CD4-positive, CD25-positive, alpha-beta regulatory T cell (primary cell): ENCODE measurements around the gene NGDN. TPM values are rescaled to one million over a fixed set of nuclear protein-coding genes. Genes with fewer than 3 reads are reported as not detected.
"Not testable (repeated sequence)": the region's sequence is repeated elsewhere in the genome, so short reads cannot be mapped to it uniquely, and the experiment has no call there.

Source experiments
- ATAC-seq, 2 donors: fragments of 150-1000 bp; cut with Tn5 transposase; one replicate each; pipeline ENCODE4 v1.10.0; 2021; ENCODE audit warnings: low read depth in 2 of 2, moderate number of reproducible peaks in 2 of 2, moderate library complexity in 1 of 2
- DNase-seq, 3 donors: peaks; one replicate each; pipeline versions ENCODE4 v3.0.0 to v3.0.0-alpha.2; 2012 to 2022; ENCODE audit warnings: mixed read lengths in 1 of 3
- H3K27ac ChIP-seq: one replicate; pipeline ENCODE4 v1.7.0; 2013; ENCODE audit warnings: mild to moderate bottlenecking, low read length; ENCODE audit not compliant: insufficient read depth, poor library complexity, severe bottlenecking
- H3K27me3 ChIP-seq: one replicate; pipeline ENCODE4 v1.7.0; 2013; ENCODE audit warnings: low read length; ENCODE audit not compliant: control insufficient read depth, insufficient read depth
- H3K36me3 ChIP-seq: one replicate; pipeline ENCODE4 v1.7.0; 2013; ENCODE audit warnings: mild to moderate bottlenecking, low read length, moderate library complexity; ENCODE audit not compliant: control insufficient read depth, insufficient read depth
- H3K4me1 ChIP-seq: 2 replicates; pipeline ENCODE4 v1.7.0; 2013; ENCODE audit warnings: mild to moderate bottlenecking, low read length; ENCODE audit not compliant: insufficient read depth, control insufficient read depth, poor library complexity, severe bottlenecking
- H3K4me3 ChIP-seq: one replicate; pipeline ENCODE4 v1.7.0; 2013; ENCODE audit warnings: low read depth, mild to moderate bottlenecking, low read length, moderate library complexity
- H3K9me3 ChIP-seq, 2 experiments: 1 replicate in 1 of 2; 2 replicates in 1 of 2; pipeline ENCODE4 v1.7.0; 2013; ENCODE audit warnings: low read length in 2 of 2, mild to moderate bottlenecking in 1 of 2, moderate library complexity in 1 of 2; ENCODE audit not compliant: control insufficient read depth in 2 of 2
- H3K27ac Mint-ChIP-seq, 3 donors: one replicate each; pipeline ENCODE4 v1.8.0; 2020 to 2022; ENCODE audit warnings: mild to moderate bottlenecking in 3 of 3, mixed read lengths in 3 of 3, moderate library complexity in 2 of 3
- H3K27me3 Mint-ChIP-seq: one replicate; pipeline ENCODE4 v1.8.0; 2022; ENCODE audit warnings: mild to moderate bottlenecking, mixed read lengths
- H3K36me3 Mint-ChIP-seq: one replicate; pipeline ENCODE4 v1.8.0; 2020; ENCODE audit warnings: mixed read lengths
- H3K4me1 Mint-ChIP-seq, 4 donors: one replicate each; pipeline ENCODE4 v1.8.0; 2020 to 2022; ENCODE audit warnings: mixed read lengths in 4 of 4, mild to moderate bottlenecking in 1 of 4
- H3K4me3 Mint-ChIP-seq, 4 donors: one replicate each; pipeline ENCODE4 v1.8.0; 2020 to 2022; ENCODE audit warnings: mild to moderate bottlenecking in 4 of 4, mixed read lengths in 4 of 4, moderate library complexity in 3 of 4
- H3K9me3 Mint-ChIP-seq, 7 donors: one replicate each; pipeline ENCODE4 v1.8.0; 2020 to 2022; ENCODE audit warnings: mixed read lengths in 7 of 7, mild to moderate bottlenecking in 3 of 7, moderate library complexity in 2 of 7
- polyA plus RNA-seq, 4 donors: library from polyadenylated mRNA; unstranded; fragments of 300-500 nt; fragmentation: Illumina TruSeq; gene quantifications; one replicate each; pipeline ENCODE4 v1.2.3, GENCODE V29; 2021
- total RNA-seq: library from RNA; stranded (reverse); gene quantifications from one replicate; pipeline ENCODE4 v1.2.3, GENCODE V29; 2022

Gene NGDN
- total and polyA plus RNA-seq, 5 donors from 2014 or later = 77.1 to 102 (median 85.6) TPM

- Mint-ChIP-seq H3K27me3 (peaks cover 27% of the 10 kb centered on the region), H3K4me3 (no peak overlapping the region), H3K9me3 (no peaks in the 10 kb centered on the region), H3K4me1 (no peaks in the 10 kb centered on the region), H3K36me3 (no peaks in the 10 kb centered on the region), H3K27ac (no peak overlapping the region)
- Histone ChIP-seq H3K27me3 (peaks cover 16% of the 10 kb centered on the region), H3K9me3 (no peaks in the 10 kb centered on the region), H3K4me3 (no peak overlapping the region), H3K4me1 (no peaks in the 10 kb centered on the region), H3K36me3 (no peaks in the 10 kb centered on the region), H3K27ac (no peak overlapping the region)
- DNase-seq = no peak
- ATAC-seq = no peak
These were observed 19.1 kb upstream of the NGDN start for GRCh38 chr14:23450379-23450778.

DNA sequence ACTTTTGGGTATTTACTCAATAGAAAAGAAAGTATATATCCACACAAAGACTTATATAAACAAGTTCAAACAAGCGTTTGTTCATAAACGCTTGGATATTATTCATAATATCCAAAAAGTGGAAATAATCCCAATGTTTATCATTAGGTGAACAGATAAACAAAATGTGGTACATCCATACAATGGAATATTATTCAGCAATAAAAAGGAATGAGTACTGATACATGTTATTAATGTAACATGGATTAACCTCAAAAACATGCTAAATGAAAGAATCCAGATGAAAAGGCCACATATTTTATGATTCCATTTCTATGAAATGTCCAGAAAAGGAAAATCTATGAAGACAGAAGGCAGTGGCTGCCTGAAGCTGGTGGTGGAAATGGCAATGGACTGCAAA lies 17.3 kb upstream of the NGDN start:
- Mint-ChIP-seq H3K27ac (no peak overlapping the region), H3K9me3 (no peaks in the 10 kb centered on the region), H3K27me3 (peaks cover 28% of the 10 kb centered on the region), H3K4me1 (no peaks in the 10 kb centered on the region), H3K4me3 (no peak overlapping the region), H3K36me3 (no peaks in the 10 kb centered on the region)
- H3K27ac ChIP-seq = no peak overlapping the region
- ATAC-seq = no peak
- DNase-seq = no peak
- H3K9me3 ChIP-seq = no peaks in the 10 kb centered on the region
- no peaks in the 10 kb centered on the region for H3K4me1 ChIP-seq
- no peaks in the 10 kb centered on the region for H3K36me3 ChIP-seq
- H3K4me3 ChIP-seq = no peak overlapping the region
- peaks cover 19% of the 10 kb centered on the region for H3K27me3 ChIP-seq

DNA sequence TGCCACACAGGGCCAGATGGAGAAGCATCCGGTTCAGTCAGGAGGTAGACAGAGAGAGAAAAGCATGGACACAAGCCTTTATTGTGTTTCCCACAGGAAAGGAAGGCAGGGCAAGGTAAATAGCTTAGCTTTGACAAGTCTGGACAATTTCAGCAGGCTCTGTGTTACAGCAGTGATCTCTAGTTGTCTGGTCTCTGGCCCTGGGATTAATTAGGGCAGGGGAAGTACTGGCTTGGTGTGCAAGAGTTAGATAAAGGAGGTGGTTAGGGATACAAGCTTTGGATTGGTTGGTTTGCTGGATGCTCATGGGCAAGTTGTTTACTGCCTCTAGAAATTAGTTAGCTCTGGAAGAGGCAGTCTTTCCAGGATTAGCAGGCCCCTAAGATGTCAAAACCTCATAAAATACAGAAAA lies 15.1 kb upstream of the NGDN start:
- Mint-ChIP-seq H3K27me3 (peaks cover 34% of the 10 kb centered on the region), H3K4me3 (no peak overlapping the region), H3K9me3 (no peaks in the 10 kb centered on the region), H3K27ac (no peak overlapping the region), H3K4me1 (no peaks in the 10 kb centered on the region), H3K36me3 (no peaks in the 10 kb centered on the region)
- Histone ChIP-seq H3K9me3 (no peaks in the 10 kb centered on the region), H3K27me3 (peaks cover 21% of the 10 kb centered on the region), H3K36me3 (no peaks in the 10 kb centered on the region), H3K4me3 (no peak overlapping the region), H3K27ac (no peak overlapping the region), H3K4me1 (no peaks in the 10 kb centered on the region)
- DNase-seq (no peak), ATAC-seq (no peak)

DNA sequence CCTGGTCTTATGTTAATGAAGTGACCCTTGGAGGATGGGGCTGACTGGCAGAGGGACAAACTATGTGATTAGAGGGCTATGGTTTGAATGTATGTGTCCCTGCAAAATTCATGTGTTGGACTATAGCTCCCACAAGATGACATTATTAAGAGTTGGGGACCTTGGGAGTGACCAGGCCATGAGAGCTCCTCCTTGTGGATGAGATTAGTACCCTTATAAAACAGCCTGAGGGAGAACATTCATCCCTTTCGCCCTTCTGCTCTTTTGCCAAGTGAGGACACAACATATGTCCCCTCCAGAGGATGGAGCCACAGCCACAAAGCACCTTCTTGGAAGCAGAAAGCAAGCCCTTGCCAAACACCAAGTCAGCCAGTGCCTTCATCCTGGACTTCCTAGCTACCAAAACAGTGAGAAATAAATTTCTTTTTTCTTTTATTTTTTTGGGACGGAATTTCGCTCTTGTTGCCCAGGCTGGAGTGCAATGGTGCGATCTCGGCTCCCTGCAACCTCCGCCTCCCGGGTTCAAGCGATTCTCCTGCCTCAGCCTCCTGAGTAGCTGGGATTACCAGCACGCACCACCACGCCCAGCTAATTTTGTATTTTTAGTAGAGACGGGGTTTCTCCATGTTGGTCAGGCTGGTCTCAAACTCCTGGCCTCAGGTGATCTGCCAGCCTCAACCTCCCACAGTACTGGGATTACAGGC lies 12.5 kb upstream of the NGDN start:
- not testable (repeated sequence) for H3K9me3 Mint-ChIP-seq, H3K36me3 ChIP-seq, ATAC-seq, H3K27ac ChIP-seq, H3K4me3 ChIP-seq, H3K27ac Mint-ChIP-seq, DNase-seq, H3K36me3 Mint-ChIP-seq, H3K9me3 ChIP-seq, H3K4me1 ChIP-seq, H3K4me3 Mint-ChIP-seq, H3K4me1 Mint-ChIP-seq
- peaks cover 50% of the 10 kb centered on the region for H3K27me3 Mint-ChIP-seq
- peaks cover 18% of the 10 kb centered on the region for H3K27me3 ChIP-seq

DNA sequence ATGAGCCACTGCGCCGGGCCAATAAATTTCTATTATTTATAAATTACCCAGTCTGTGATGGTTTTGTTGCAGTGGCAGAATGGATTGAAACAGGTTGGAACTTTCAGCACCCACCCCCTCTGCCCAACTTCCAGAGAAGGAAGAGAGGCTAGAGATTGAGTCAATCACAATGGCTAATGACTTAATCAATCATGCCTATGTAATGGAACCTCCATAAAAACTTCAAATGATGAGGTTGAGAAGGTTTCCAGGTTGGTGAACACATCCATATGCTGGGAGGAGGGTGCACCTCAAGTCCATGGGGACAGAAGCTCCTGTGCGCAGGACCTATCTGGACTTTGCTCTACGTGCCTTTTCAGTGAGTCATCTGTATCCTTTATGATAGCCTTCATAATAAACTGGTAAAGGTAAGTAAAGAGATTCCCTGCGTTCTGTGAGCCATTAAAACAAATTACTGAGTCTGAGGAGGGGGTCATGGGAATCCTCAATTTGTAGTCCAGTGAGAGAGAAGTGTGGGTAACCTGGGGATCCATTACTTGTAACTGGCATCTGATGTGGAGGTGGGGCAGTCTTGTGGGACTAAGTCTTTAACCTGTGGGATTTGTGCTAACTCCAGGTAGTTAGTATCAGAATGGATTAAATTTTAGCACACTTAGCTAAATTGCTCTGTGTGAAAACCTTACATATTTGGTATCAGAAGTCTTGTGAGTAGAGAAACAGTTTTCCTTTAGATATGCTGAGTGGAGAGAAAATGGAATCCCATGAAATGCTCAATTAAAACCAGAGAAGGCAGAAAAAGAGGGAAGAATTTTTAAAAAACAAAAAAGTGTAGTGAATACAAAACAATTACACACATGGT lies 11.7 kb upstream of the NGDN start:
- Histone ChIP-seq H3K4me1 (no peaks in the 10 kb centered on the region), H3K36me3 (no peaks in the 10 kb centered on the region), H3K27ac (no peak overlapping the region), H3K27me3 (peaks cover 13% of the 10 kb centered on the region), H3K9me3 (no peaks in the 10 kb centered on the region), H3K4me3 (no peak overlapping the region)
- no peak overlapping the region for H3K4me3 Mint-ChIP-seq
- DNase-seq (no peak), ATAC-seq (no peak)
- no peaks in the 10 kb centered on the region for H3K9me3 Mint-ChIP-seq
- no peak overlapping the region for H3K27ac Mint-ChIP-seq
- H3K4me1 Mint-ChIP-seq = no peaks in the 10 kb centered on the region
- H3K27me3 Mint-ChIP-seq = peaks cover 45% of the 10 kb centered on the region
- no peaks in the 10 kb centered on the region for H3K36me3 Mint-ChIP-seq

- DNase-seq (no peak), ATAC-seq (no peak)
- no peak overlapping the region for H3K4me3 Mint-ChIP-seq
- H3K36me3 Mint-ChIP-seq = no peaks in the 10 kb centered on the region
- no peaks in the 10 kb centered on the region for H3K4me1 ChIP-seq
- no peaks in the 10 kb centered on the region for H3K9me3 ChIP-seq
- no peak overlapping the region for H3K27ac ChIP-seq
- no peaks in the 10 kb centered on the region for H3K4me1 Mint-ChIP-seq
- H3K9me3 Mint-ChIP-seq = no peaks in the 10 kb centered on the region
- no peaks in the 10 kb centered on the region for H3K36me3 ChIP-seq
- H3K27me3 Mint-ChIP-seq = peaks cover 34% of the 10 kb centered on the region
- peak overlapping the region in 1 of 3 donors; percentile 16 for H3K27ac Mint-ChIP-seq
- H3K27me3 ChIP-seq = peaks cover 7% of the 10 kb centered on the region
- no peak overlapping the region for H3K4me3 ChIP-seq
These were observed 8.5 kb upstream of the NGDN start for GRCh38 chr14:23460960-23461359.

- no peak for ATAC-seq
- H3K27ac Mint-ChIP-seq = no peak overlapping the region
- peaks cover 0 to 1% (median 0%) of the 10 kb centered on the region in 7 donors for H3K9me3 Mint-ChIP-seq
- Histone ChIP-seq H3K4me1 (peaks cover under 1% of the 10 kb centered on the region), H3K4me3 (no peak overlapping the region), H3K9me3 (no peaks in the 10 kb centered on the region), H3K36me3 (no peaks in the 10 kb centered on the region), H3K27me3 (peaks cover 4% of the 10 kb centered on the region), H3K27ac (no peak overlapping the region)
- DNase-seq = no peak
- no peaks in the 10 kb centered on the region for H3K4me1 Mint-ChIP-seq
- H3K36me3 Mint-ChIP-seq = no peaks in the 10 kb centered on the region
- no peak overlapping the region for H3K4me3 Mint-ChIP-seq
- peaks cover 23% of the 10 kb centered on the region for H3K27me3 Mint-ChIP-seq
These were observed 4.8 kb upstream of the NGDN start for GRCh38 chr14:23464700-23465099.
